ENCODE measurements around the gene PRPSAP1.

GRCh38 chr17:76363107-76363842 lies 9.6 kb upstream of the PRPSAP1 start:
- no peak for TF ChIP-seq CTCF (IDR thresholded peaks at IDR 0.05)
- no peak for TF ChIP-seq POLR2AphosphoS5 (IDR thresholded peaks at IDR 0.05; ENCODE audit: low read depth, low read length)
- TF ChIP-seq SIN3A (IDR thresholded peaks at IDR 0.05; ENCODE audit: borderline replicate concordance, insufficient read depth, low read depth, low read length) = no peak
- TF ChIP-seq TCF7L2 (IDR thresholded peaks at IDR 0.05; ENCODE audit: low read depth, low read length) = no peak
- TF ChIP-seq REST (IDR thresholded peaks at IDR 0.05; ENCODE audit: insufficient read depth in 1 of 2, low read depth in 2 of 2, low read length in 1 of 2) = no peak
